ENCODE measurements around the gene RPS13.
"Not testable (repeated sequence)": the region's sequence is repeated elsewhere in the genome, so short reads cannot be mapped to it uniquely, and the experiment has no call there.

RPS13 gene

DNA sequence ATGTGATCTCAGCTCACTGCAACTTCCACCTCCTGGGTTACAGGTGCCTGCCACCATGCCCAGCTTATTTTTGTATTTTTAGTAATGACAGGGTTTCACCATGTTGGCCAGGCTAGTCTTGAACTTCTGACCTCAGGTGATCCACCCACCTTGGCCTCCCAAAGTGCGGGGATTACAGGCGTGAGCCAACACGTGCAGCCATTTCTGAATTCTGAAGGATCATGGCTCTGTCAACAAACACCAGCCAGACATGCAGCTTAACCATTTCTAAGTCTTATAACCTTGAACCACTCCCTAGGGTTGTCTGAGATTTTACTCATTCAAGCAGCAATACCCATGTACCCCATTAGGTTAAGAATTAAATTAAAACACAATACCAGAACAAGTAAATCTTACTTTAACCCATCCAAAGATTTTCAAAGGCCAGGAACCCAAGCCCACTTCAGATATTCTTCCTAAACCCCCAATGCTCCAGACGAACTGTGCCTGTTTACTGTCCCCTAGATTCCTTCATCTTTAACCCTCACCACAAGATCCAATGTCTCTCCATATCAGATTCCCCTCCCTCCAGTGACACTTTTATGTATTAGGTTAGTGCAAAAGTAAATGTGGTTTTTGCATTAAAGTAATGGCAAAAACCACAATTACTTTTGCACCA, 4.0 kb downstream of the RPS13 start:
- Histone ChIP-seq H3K36me3 (replicated peaks) (peaks cover 43% of the 10 kb centered on the region), H3K4me3 (no peak overlapping the region), H3K9me3 (peaks cover 3% of the 10 kb centered on the region), H3K27me3 (ENCODE audit: low read depth) (no peaks in the 10 kb centered on the region), H3K4me1 (peaks cover 20% of the 10 kb centered on the region)
- no peak for DNase-seq (ENCODE audit: low spot score in 2 of 2)
- in situ Hi-C loops (cut with MboI; ENCODE audit: low sequenced_read_pairs), result loop anchor here (10.0 kb wide), 1 partner anchor 129 kb away; no protein-coding TSS in a partner anchor

DNA sequence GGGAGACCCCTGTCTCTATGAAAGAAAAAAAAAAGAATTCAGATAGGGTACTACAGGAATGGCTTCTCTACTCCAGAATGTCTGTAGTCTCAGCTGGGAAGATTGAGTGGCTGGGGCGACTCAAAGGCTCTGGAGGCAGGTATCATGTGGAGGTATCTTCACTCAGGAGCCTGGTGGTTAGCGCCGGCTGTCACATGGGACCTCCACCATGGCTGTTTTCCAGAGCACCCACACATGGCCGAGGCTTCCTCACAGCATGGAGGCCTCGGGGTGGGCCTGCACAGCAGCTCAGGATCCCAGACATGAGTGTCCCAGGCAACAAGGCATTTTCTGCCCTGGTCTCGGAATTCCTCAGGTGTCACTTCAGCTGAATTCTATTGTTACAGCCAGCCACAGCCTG, 10.1 kb downstream of the RPS13 start:
- H3K4me3 ChIP-seq, result no peak overlapping the region
- H3K9me3 ChIP-seq, result no peaks in the 10 kb centered on the region
- H3K4me1 ChIP-seq, result no peaks in the 10 kb centered on the region
- in situ Hi-C loops (cut with MboI; ENCODE audit: low sequenced_read_pairs), result loop anchor here (10.0 kb wide), 2 partner anchors 243 to 283 kb away; no protein-coding TSS in a partner anchor
- no peak for DNase-seq (ENCODE audit: low spot score in 2 of 2)
- H3K27me3 ChIP-seq (ENCODE audit: low read depth), result no peaks in the 10 kb centered on the region
- H3K36me3 ChIP-seq (replicated peaks), result no peaks in the 10 kb centered on the region

DNA sequence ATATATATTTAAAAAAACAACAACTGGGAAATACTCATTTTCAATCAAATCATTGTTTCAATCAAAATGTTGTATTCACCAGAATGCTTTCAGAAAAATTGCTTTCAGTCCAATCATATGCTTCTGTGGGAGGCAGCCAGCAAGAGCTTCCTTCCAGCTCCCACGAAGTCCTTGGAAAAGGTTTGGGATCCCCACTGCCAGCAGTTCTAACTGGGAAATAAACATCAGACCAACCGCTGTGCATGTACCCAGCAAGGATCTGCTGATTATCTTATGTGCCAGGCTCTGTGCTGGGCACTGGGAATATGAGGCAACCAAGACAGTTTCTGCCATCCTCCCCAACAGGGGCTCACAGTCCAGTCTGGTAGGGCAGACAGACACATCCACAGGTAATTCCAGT, 10.8 kb downstream of the RPS13 start:
- in situ Hi-C loops (cut with MboI; ENCODE audit: low sequenced_read_pairs), result loop anchor here (10.0 kb wide), 2 partner anchors 242 to 282 kb away; no protein-coding TSS in a partner anchor
- H3K4me1 ChIP-seq, result no peaks in the 10 kb centered on the region
- no peak overlapping the region for H3K4me3 ChIP-seq
- no peaks in the 10 kb centered on the region for H3K36me3 ChIP-seq (replicated peaks)
- H3K9me3 ChIP-seq, result no peaks in the 10 kb centered on the region
- DNase-seq (ENCODE audit: low spot score in 2 of 2), result no peak
- no peaks in the 10 kb centered on the region for H3K27me3 ChIP-seq (ENCODE audit: low read depth)

DNA sequence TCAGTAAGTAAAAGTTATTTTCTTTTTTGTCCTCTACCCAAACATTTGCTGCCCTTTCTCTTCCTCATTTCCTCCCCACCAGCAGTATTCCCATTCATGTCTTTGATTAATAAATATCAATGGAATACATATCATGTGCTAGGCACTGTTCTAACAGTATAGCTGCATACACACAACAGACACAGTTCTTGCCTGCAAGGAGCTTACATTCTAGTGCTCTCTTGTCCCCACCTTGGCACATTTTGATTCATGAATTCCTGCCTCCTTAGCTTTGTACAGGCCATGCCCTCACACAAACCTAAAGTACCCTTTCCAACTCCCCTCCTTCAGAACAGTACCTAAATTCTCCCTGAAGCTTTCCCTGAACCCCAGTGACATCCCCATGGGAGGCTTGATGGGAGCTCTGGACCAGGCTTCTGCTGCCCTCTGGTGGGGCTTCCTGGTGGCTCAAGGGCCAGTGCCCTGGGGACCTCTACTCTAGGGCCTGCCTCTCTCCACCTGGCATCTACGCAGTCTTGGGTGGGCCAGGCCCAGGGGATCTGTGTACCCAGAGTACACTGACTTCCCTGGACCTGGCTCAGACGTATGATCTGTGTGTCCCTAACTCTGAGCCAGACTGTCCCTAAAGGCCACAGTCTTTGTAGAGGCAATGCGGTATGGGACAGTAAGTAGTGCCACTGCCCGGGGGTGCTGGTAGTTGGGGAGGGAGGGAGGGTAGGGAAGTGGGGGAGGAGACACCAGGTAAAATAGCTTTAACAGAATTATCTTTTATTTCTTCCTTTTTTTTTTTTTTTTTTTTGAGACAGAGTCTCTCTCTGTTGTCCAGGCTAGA, 14.1 kb downstream of the RPS13 start:
- Histone ChIP-seq H3K36me3 (replicated peaks) (no peaks in the 10 kb centered on the region), H3K9me3 (no peaks in the 10 kb centered on the region), H3K4me1 (no peaks in the 10 kb centered on the region), H3K27me3 (ENCODE audit: low read depth) (no peaks in the 10 kb centered on the region), H3K4me3 (no peak overlapping the region)
- peak; percentile 64 to 84 for DNase-seq (ENCODE audit: low spot score in 2 of 2)
- in situ Hi-C loops (cut with MboI; ENCODE audit: low sequenced_read_pairs), result loop anchor here (10.0 kb wide), 2 partner anchors 239 to 279 kb away; no protein-coding TSS in a partner anchor

DNA sequence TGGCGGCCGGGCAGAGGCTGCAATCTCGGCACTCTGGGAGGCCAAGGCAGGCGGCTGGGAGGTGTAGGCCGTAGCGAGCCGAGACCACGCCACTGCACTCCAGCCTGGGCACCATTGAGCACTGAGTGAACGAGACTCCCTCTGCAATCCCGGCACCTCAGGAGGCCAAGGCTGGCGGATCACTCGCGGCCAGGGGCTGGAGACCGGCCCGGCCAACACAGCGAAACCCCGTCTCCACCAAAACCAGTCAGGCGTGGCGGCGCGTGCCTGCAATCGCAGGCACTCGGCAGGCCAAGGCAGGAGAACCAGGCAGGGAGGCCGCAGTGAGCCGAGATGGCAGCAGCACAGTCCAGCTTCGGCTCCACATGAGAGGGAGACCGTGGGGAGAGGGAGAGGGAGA, 26.3 kb downstream of the RPS13 start:
- H3K4me3 ChIP-seq; H3K9me3 ChIP-seq; H3K36me3 ChIP-seq (replicated peaks); DNase-seq (ENCODE audit: low spot score in 2 of 2); H3K27me3 ChIP-seq (ENCODE audit: low read depth); H3K4me1 ChIP-seq; in situ Hi-C loops (cut with MboI; ENCODE audit: low sequenced_read_pairs): not testable (repeated sequence)

DNA sequence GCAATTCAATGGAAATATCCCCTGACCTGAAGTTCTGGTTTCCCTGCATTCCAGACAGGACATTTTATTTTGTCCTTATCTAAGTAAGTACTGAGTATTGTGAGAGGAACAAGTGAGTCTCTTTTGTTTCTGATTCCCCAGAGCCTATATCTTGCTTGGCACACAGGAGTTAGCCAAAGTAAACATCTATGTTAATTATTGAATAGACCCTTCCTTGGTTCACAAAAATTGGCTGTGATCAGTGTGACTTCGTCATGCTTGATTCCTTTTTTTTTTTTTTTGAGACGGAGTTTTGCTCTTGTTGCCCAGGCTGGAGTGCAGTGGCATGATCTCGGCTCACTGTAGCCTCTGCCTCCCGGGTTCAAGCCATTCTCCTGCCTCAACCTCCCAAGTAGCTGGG, 29.0 kb downstream of the RPS13 start:
- DNase-seq (ENCODE audit: low spot score in 2 of 2); H3K4me3 ChIP-seq; H3K27me3 ChIP-seq (ENCODE audit: low read depth); H3K9me3 ChIP-seq; H3K36me3 ChIP-seq (replicated peaks); in situ Hi-C loops (cut with MboI; ENCODE audit: low sequenced_read_pairs); H3K4me1 ChIP-seq: not testable (repeated sequence)

DNA sequence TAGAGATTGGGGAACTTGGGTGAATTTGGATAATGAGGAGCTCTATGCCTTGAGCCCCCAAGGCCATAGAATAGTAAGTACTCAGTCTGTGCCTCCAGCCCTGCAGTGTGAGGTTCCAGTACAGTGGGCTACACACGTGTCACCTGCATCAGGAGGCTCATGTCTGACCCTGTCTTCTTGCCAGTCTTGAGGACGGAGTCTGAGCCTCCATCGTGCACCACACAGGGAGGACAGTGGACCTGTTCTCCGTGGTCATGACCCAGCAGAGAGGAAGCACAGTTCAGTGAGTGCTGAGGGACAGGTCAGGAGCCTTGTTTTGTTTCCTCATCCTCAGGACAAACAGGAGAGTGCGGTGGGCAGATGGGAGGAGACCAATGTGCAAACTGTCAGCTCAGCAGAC, 30.8 kb downstream of the RPS13 start:
- H3K36me3 ChIP-seq (replicated peaks), result no peaks in the 10 kb centered on the region
- H3K9me3 ChIP-seq, result no peaks in the 10 kb centered on the region
- in situ Hi-C loops (cut with MboI; ENCODE audit: low sequenced_read_pairs), result no loop called here
- no peak for DNase-seq (ENCODE audit: low spot score in 2 of 2)
- no peaks in the 10 kb centered on the region for H3K4me1 ChIP-seq
- no peak overlapping the region for H3K4me3 ChIP-seq
- no peaks in the 10 kb centered on the region for H3K27me3 ChIP-seq (ENCODE audit: low read depth)

DNA sequence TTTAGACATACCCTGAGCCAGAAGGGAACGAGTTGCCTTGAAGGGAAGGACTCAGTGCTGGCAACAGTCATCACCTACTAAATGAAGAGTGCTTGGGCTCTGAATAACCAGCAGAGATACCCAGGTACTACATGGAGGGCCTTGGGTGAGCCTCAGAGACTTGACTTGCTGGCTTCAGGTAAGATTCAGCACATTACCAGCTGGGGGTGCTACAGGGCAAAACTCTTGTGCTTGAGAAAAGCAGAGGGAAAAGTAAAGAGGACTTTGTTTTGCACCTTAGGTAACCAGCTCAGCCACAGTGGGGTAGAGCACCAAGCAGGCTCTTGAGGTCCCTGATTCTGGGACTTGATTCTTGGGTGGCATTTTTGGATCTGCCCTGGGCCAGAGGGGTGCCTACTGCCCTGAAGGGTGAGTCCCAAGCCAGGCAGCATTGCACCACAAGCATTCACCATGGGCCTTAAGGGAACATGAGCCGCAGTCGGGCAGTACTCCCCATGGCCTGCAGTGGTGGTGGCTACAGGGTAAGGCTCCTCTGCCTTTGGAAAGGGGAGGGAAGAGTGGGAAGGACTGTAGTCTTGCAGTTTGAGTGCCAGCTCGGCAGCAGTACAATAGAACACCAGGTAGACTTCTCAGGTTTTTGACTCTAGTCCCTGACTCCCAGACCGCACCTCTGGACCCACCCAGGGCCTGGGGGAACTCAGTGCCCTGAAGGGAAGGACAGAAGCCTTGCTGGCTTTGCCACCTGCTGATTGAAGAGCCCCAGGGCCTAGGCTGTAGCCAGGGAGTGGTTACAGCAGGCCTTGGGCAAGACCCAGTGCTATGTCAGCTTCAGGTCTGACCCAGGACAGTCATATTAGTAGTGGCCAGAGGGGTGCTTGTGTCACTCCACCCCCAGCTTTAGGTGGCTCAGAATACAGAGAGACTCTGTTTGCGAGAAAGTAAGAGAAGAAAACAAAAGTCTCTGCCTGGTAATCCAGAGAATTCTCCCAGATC, 40.5 kb downstream of the RPS13 start:
- Histone ChIP-seq H3K36me3 (replicated peaks) (no peaks in the 10 kb centered on the region), H3K4me1 (no peaks in the 10 kb centered on the region), H3K27me3 (ENCODE audit: low read depth) (peaks cover 3% of the 10 kb centered on the region; the same call in 1 of the 2 replicates), H3K4me3 (no peak overlapping the region), H3K9me3 (peaks cover 2% of the 10 kb centered on the region; the same call in 1 of the 2 replicates)
- in situ Hi-C loops (cut with MboI; ENCODE audit: low sequenced_read_pairs), result no loop called here
- peak in 1 of 2 experiments; percentile 29 for DNase-seq (ENCODE audit: low spot score in 2 of 2)

DNA sequence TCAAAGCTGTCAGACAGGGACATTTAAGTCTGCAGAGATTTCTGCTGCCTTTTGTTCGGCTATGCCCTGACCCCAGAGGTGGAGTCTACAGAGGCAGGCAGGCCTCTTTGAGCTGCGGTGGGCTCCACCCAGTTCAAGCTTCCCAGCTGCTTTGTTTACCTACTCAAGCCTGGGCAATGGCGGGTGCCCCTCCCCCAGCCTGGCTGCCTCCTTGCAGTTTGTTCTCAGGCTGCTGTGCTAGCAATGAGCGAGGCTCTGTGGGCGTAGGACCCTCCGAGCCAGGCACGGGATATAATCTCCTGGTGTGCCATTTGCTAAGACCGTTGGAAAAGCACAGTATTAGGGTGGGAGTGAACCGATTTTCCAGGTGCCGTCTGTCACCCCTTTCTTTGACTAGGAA, 43.4 kb downstream of the RPS13 start:
- H3K4me1 ChIP-seq; H3K9me3 ChIP-seq; H3K36me3 ChIP-seq (replicated peaks); in situ Hi-C loops (cut with MboI; ENCODE audit: low sequenced_read_pairs); DNase-seq (ENCODE audit: low spot score in 2 of 2); H3K4me3 ChIP-seq; H3K27me3 ChIP-seq (ENCODE audit: low read depth): not testable (repeated sequence)

DNA sequence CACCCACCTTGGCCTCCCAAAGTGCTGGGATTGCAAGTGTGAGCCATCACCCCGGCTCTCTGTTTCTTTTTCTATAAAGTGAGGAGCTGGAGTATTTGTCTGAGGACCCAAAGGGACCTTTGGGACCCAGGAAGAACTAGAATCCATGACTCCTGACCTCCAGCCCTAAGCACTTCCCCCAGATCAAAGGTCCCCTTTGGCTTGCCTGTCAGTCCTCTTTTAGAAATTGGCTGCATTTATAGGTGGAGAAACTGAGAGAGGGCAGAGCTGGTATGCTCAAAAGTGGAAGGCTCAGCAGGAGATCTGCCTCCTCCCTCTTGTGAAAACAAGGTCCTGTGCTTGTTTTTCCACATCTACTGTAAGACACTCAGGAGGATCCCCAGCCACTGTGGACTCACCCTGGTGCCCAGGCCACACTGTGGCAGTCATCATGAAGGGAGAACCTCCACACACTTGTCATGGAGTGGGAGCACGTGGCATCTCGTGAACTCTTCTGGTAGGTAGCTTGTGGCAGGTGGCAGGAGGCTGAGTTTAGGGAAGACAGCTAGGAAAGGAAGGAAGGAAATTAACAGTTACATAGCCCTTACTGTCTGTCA, 50.9 kb downstream of the RPS13 start:
- no peaks in the 10 kb centered on the region for H3K36me3 ChIP-seq (replicated peaks)
- no peaks in the 10 kb centered on the region for H3K4me1 ChIP-seq
- H3K9me3 ChIP-seq, result no peaks in the 10 kb centered on the region
- in situ Hi-C loops (cut with MboI; ENCODE audit: low sequenced_read_pairs), result no loop called here
- no peak overlapping the region for H3K4me3 ChIP-seq
- no peaks in the 10 kb centered on the region for H3K27me3 ChIP-seq (ENCODE audit: low read depth)
- DNase-seq (ENCODE audit: low spot score in 2 of 2), result no peak

DNA sequence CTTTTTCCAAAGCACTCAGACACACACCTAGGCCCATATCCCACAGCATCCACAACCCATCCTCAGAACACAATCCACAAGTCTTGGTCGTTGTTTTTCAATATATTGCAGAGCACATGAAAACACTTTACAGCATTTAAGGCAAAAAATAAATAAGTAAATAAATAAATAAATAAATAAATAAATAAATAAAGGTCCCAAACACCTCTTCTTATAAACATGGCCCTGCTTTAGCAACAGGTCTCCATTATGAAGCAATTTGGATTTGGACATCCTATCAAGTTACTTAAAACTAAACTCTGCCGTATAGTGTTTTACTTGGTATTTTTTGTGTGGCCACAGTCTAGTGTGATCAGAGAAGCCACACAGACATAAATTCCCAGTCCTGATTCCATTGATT, 52.5 kb downstream of the RPS13 start:
- no peaks in the 10 kb centered on the region for H3K36me3 ChIP-seq (replicated peaks)
- in situ Hi-C loops (cut with MboI; ENCODE audit: low sequenced_read_pairs), result no loop called here
- no peak overlapping the region for H3K4me3 ChIP-seq

More for the DNA sequence above, 52.5 kb downstream of the RPS13 start:
- Histone ChIP-seq H3K9me3 (no peaks in the 10 kb centered on the region), H3K4me1 (no peaks in the 10 kb centered on the region), H3K27me3 (ENCODE audit: low read depth) (no peaks in the 10 kb centered on the region)
- DNase-seq (ENCODE audit: low spot score in 2 of 2), result no peak

All from HAP-1 (cell line).